ENCODE measurements around the gene TRUB1. TPM values are rescaled to one million over a fixed set of nuclear protein-coding genes. Genes with fewer than 3 reads are reported as not detected.

TRUB1 gene
- total RNA-seq, 3 donors from 2014 or later (not counting 1 experiment from before 2014, with no cell fraction given), result 7.3 to 10.3 (median 10.1) TPM

DNA sequence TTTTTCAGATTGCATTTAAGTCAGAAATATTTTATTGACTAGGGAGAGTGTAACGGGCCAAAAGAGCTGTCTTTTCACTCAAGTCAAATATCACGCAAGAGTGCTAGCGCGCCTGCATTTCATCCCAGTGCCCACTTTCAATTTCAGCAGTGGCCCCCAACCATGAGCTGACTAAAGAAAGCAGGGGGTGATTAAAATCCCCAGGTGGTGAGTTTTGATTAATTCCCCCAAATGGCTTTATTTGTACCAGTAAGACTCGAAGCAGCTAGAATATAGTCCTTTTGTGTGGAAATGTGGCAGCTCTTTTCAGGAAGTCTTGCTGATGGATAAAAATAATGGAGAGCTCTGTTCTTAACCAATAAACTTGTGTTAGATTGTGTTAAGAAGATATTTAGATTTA is 35.3 kb downstream of the TRUB1 start:
- intact Hi-C loops (cut with micrococcal nuclease), result no loop called here
- Histone ChIP-seq H3K9me3 (ENCODE audit: control insufficient read depth, insufficient read depth, low read length) (no peaks in the 10 kb centered on the region), H3K27ac (ENCODE audit: low read length) (no peak overlapping the region), H3K36me3 (ENCODE audit: control insufficient read depth, insufficient read depth, low read length) (peaks cover 4% of the 10 kb centered on the region), H3K27me3 (ENCODE audit: control insufficient read depth, insufficient read depth, low read length) (no peaks in the 10 kb centered on the region), H3K4me3 (ENCODE audit: low read length) (no peak overlapping the region), H3K4me1 (ENCODE audit: control insufficient read depth, insufficient read depth, low read length) (peaks cover 7% of the 10 kb centered on the region)
- Mint-ChIP-seq H3K36me3 (peaks cover 6% of the 10 kb centered on the region), H3K9me3 (no peaks in the 10 kb centered on the region), H3K27ac (no peak overlapping the region), H3K4me1 (peaks cover 14 to 18% of the 10 kb centered on the region in 2 donors), H3K27me3 (ENCODE audit: low read depth in 2 of 2) (no peaks in the 10 kb centered on the region), H3K4me3 (no peak overlapping the region)
- no peak for DNase-seq
- ATAC-seq, result no peak
- WGBS (ENCODE audit: insufficient coverage), result 93% methylated on average over 5 of the region's 5 CpGs
- TF ChIP-seq, protein P1, sequence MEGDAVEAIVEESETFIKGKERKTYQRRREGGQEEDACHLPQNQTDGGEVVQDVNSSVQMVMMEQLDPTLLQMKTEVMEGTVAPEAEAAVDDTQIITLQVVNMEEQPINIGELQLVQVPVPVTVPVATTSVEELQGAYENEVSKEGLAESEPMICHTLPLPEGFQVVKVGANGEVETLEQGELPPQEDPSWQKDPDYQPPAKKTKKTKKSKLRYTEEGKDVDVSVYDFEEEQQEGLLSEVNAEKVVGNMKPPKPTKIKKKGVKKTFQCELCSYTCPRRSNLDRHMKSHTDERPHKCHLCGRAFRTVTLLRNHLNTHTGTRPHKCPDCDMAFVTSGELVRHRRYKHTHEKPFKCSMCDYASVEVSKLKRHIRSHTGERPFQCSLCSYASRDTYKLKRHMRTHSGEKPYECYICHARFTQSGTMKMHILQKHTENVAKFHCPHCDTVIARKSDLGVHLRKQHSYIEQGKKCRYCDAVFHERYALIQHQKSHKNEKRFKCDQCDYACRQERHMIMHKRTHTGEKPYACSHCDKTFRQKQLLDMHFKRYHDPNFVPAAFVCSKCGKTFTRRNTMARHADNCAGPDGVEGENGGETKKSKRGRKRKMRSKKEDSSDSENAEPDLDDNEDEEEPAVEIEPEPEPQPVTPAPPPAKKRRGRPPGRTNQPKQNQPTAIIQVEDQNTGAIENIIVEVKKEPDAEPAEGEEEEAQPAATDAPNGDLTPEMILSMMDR (IDR thresholded peaks at IDR 0.05), result no peak

DNA sequence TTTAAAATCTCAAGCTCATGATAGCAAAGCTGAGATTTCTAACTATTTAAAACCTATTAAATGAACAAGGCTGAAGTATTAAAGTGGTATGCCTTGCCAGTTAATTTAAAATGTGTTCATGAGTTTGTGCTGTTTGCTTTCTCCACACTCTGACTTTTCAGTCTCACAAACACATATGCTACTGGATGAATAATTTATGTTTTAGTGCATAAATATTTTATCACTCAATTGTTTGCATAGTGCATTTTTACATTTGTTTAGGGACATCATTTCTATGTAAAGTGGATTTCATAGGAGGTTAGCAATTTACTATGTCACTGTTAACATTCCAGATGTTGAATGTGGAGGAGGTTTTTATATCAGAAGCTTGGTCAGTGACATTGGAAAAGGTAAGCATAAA is 36.0 kb downstream of the TRUB1 start:
- no peak overlapping the region for H3K4me3 Mint-ChIP-seq

DNA sequence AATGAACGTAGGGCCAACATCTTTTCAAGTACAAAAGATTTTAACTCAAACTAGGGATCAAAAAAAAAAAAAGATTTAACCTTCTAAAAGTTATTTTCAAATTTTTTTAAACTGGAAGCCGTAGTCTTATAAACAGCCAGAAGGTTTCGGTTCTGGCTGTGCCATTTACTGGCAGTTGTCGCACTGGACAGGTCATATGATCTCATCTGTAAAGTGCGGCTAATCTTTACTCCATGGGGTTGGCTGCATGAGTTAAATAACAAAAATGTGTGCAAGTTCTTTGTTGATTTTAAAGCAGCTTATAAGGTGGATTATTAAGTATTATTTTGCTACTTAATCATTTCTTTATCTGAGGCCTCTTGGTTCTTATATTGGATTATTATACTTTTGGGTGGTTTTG is 36.6 kb downstream of the TRUB1 start:
- Histone ChIP-seq H3K9me3 (ENCODE audit: control insufficient read depth, insufficient read depth, low read length) (no peaks in the 10 kb centered on the region), H3K4me3 (ENCODE audit: low read length) (no peak overlapping the region), H3K27me3 (ENCODE audit: control insufficient read depth, insufficient read depth, low read length) (no peaks in the 10 kb centered on the region), H3K36me3 (ENCODE audit: control insufficient read depth, insufficient read depth, low read length) (peaks cover 4% of the 10 kb centered on the region), H3K27ac (ENCODE audit: low read length) (no peak overlapping the region), H3K4me1 (ENCODE audit: control insufficient read depth, insufficient read depth, low read length) (peaks cover 7% of the 10 kb centered on the region)
- Mint-ChIP-seq H3K4me1 (peaks cover 14% of the 10 kb centered on the region in 2 donors), H3K27ac (no peak overlapping the region), H3K4me3 (no peak overlapping the region), H3K27me3 (ENCODE audit: low read depth in 2 of 2) (no peaks in the 10 kb centered on the region), H3K36me3 (peaks cover 6% of the 10 kb centered on the region), H3K9me3 (no peaks in the 10 kb centered on the region)
- no peak for ATAC-seq
- TF ChIP-seq, protein P1 (IDR thresholded peaks at IDR 0.05), result no peak
- no peak for DNase-seq
- intact Hi-C loops (cut with micrococcal nuclease), result no loop called here
- WGBS (ENCODE audit: insufficient coverage), result 99% methylated on average over 4 of the region's 5 CpGs

More for the DNA sequence above, 36.0 kb downstream of the TRUB1 start:
- H3K4me1 ChIP-seq (ENCODE audit: control insufficient read depth, insufficient read depth, low read length), result peaks cover 7% of the 10 kb centered on the region
- no peak for DNase-seq
- Mint-ChIP-seq H3K27me3 (ENCODE audit: low read depth in 2 of 2) (no peaks in the 10 kb centered on the region), H3K27ac (no peak overlapping the region), H3K36me3 (peaks cover 6% of the 10 kb centered on the region), H3K4me1 (peaks cover 14% of the 10 kb centered on the region in 2 donors), H3K9me3 (no peaks in the 10 kb centered on the region)
- H3K9me3 ChIP-seq (ENCODE audit: control insufficient read depth, insufficient read depth, low read length), result no peaks in the 10 kb centered on the region
- intact Hi-C loops (cut with micrococcal nuclease), result no loop called here
- H3K4me3 ChIP-seq (ENCODE audit: low read length), result no peak overlapping the region
- H3K36me3 ChIP-seq (ENCODE audit: control insufficient read depth, insufficient read depth, low read length), result peaks cover 4% of the 10 kb centered on the region
- TF ChIP-seq, protein P1 (IDR thresholded peaks at IDR 0.05), result no peak
- no peak overlapping the region for H3K27ac ChIP-seq (ENCODE audit: low read length)
- no peak for ATAC-seq
- no peaks in the 10 kb centered on the region for H3K27me3 ChIP-seq (ENCODE audit: control insufficient read depth, insufficient read depth, low read length)

DNA sequence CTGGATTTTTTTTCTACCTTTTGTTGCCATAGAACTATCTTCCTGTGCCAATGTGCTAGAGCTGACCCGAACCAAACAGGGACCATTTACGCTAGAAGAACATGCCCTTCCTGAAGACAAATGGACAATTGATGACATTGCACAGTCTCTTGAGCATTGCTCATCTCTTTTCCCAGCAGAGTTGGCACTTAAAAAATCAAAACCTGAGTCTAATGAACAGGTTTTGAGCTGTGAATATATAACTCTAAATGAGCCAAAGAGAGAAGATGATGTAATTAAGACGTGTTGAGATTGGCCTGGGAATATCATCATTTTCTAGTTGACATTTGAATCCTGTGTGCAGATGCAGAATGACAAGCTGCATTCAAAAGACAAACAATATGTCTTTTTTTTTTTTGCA is 37.1 kb downstream of the TRUB1 start:
- Histone ChIP-seq H3K36me3 (ENCODE audit: control insufficient read depth, insufficient read depth, low read length) (peaks cover 4% of the 10 kb centered on the region), H3K9me3 (ENCODE audit: control insufficient read depth, insufficient read depth, low read length) (no peaks in the 10 kb centered on the region), H3K27me3 (ENCODE audit: control insufficient read depth, insufficient read depth, low read length) (no peaks in the 10 kb centered on the region), H3K4me1 (ENCODE audit: control insufficient read depth, insufficient read depth, low read length) (peaks cover 7% of the 10 kb centered on the region), H3K27ac (ENCODE audit: low read length) (no peak overlapping the region), H3K4me3 (ENCODE audit: low read length) (no peak overlapping the region)
- H3K4me1 Mint-ChIP-seq, result peaks cover 14% of the 10 kb centered on the region in 2 donors
- ATAC-seq (no peak), DNase-seq (no peak)
- 100% methylated on average over 3 of the region's 3 CpGs for WGBS (ENCODE audit: insufficient coverage)
- H3K36me3 Mint-ChIP-seq, result peaks cover 6% of the 10 kb centered on the region
- H3K4me3 Mint-ChIP-seq, result no peak overlapping the region
- no peaks in the 10 kb centered on the region for H3K27me3 Mint-ChIP-seq (ENCODE audit: low read depth in 2 of 2)
- intact Hi-C loops (cut with micrococcal nuclease), result no loop called here
- H3K27ac Mint-ChIP-seq, result no peak overlapping the region
- TF ChIP-seq, protein P1 (IDR thresholded peaks at IDR 0.05), result no peak
- H3K9me3 Mint-ChIP-seq, result no peaks in the 10 kb centered on the region

All from natural killer cell (primary cell).